ENCODE results near the gene SNRNP200. TPM values are rescaled to one million over a fixed set of nuclear protein-coding genes. Genes with fewer than 3 reads are reported as not detected.
A peak's percentile ranks its signal among the peaks of the same experiment; 100 is the strongest.

SNRNP200 gene
- total and polyA plus RNA-seq, 2 donors (not counting 1 experiment from before 2014, with no cell fraction given): 211 to 216 TPM

GRCh38 chr2:96251721-96252292 lies 53.5 kb downstream of the SNRNP200 start:
- H2AFZ ChIP-seq (ENCODE audit: insufficient read depth, low read depth, low read length, poor library complexity, severe bottlenecking): no peak overlapping the region
- peaks cover 0 to 60% of the 10 kb centered on the region in 2 experiments for H3K36me3 ChIP-seq (replicated peaks in 1 of 2; ENCODE audit: control extremely low read depth in 1 of 2, control insufficient read depth in 1 of 2, extremely low read depth in 1 of 2, insufficient read depth in 2 of 2, low read length in 1 of 2)
- H3K4me2 ChIP-seq (replicated peaks; ENCODE audit: low read depth, low read length, poor library complexity, severe bottlenecking): no peak overlapping the region
- peaks cover 21 to 28% of the 10 kb centered on the region in 2 donors for H3K4me1 ChIP-seq (ENCODE audit: control insufficient read depth in 2 of 2, insufficient read depth in 2 of 2, low read length in 2 of 2)
- Mint-ChIP-seq H3K27ac (peak overlapping the region; percentile 32), H3K27me3 (no peaks in the 10 kb centered on the region), H3K9me3 (ENCODE audit: insufficient read depth) (no peaks in the 10 kb centered on the region), H3K4me3 (no peak overlapping the region), H3K4me1 (peaks cover 24% of the 10 kb centered on the region)
- intact Hi-C loops (cut with micrococcal nuclease): no loop called here
- H3K27ac ChIP-seq (ENCODE audit: low read length in 2 of 2): no peak overlapping the region
- ChIA-PET CTCF (no interaction called here), POLR2A (interaction anchor here (0.7 kb wide), 1 partner anchor 15 kb away, joined by 4 read pairs; no protein-coding TSS in a partner anchor)
- H3K9me3 ChIP-seq (ENCODE audit: control extremely low read depth in 1 of 3, control insufficient read depth in 2 of 3, insufficient read depth in 1 of 3, low read length in 2 of 3): no peaks in the 10 kb centered on the region
- ATAC-seq (ENCODE audit: low read depth): no peak
- H3K27me3 ChIP-seq (replicated peaks in 1 of 4; ENCODE audit: control extremely low read depth in 1 of 4, control insufficient read depth in 3 of 4, insufficient read depth in 4 of 4, low read length in 3 of 4): no peaks in the 10 kb centered on the region
- no peak overlapping the region for H3K4me3 ChIP-seq (ENCODE audit: control extremely low read depth in 1 of 5, extremely low read depth in 1 of 5, insufficient read depth in 1 of 5, low read depth in 2 of 5, low read length in 4 of 5)
- peaks cover 31% of the 10 kb centered on the region for H3K79me2 ChIP-seq (ENCODE audit: control insufficient read depth, insufficient read depth, low read length)
- H4K20me1 ChIP-seq (ENCODE audit: control insufficient read depth, insufficient read depth, low read length, poor library complexity, severe bottlenecking): no peaks in the 10 kb centered on the region
- no peak for TF ChIP-seq EZH2 (IDR thresholded peaks at IDR 0.05; ENCODE audit: borderline replicate concordance, insufficient read depth, low read depth, low read length, poor library complexity, severe bottlenecking)
- TF ChIP-seq, protein P1, sequence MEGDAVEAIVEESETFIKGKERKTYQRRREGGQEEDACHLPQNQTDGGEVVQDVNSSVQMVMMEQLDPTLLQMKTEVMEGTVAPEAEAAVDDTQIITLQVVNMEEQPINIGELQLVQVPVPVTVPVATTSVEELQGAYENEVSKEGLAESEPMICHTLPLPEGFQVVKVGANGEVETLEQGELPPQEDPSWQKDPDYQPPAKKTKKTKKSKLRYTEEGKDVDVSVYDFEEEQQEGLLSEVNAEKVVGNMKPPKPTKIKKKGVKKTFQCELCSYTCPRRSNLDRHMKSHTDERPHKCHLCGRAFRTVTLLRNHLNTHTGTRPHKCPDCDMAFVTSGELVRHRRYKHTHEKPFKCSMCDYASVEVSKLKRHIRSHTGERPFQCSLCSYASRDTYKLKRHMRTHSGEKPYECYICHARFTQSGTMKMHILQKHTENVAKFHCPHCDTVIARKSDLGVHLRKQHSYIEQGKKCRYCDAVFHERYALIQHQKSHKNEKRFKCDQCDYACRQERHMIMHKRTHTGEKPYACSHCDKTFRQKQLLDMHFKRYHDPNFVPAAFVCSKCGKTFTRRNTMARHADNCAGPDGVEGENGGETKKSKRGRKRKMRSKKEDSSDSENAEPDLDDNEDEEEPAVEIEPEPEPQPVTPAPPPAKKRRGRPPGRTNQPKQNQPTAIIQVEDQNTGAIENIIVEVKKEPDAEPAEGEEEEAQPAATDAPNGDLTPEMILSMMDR (IDR thresholded peaks at IDR 0.05): no peak
- 93% methylated on average over 5 of the region's 6 CpGs for WGBS (ENCODE audit: insufficient coverage)
- H3K9ac ChIP-seq (ENCODE audit: low read length): no peak overlapping the region
- no peak for DNase-seq

- no peaks in the 10 kb centered on the region for H3K27me3 ChIP-seq (replicated peaks in 1 of 4; ENCODE audit: control extremely low read depth in 1 of 4, control insufficient read depth in 3 of 4, insufficient read depth in 4 of 4, low read length in 3 of 4)
Measured at GRCh38 chr2:96250188-96250587, 55.2 kb downstream of the SNRNP200 start.

More at GRCh38 chr2:96250188-96250587, 55.2 kb downstream of the SNRNP200 start:
- ATAC-seq (ENCODE audit: low read depth) (no peak), DNase-seq (no peak)
- Histone ChIP-seq H3K4me1 (ENCODE audit: control insufficient read depth in 2 of 2, insufficient read depth in 2 of 2, low read length in 2 of 2) (peaks cover 20 to 28% of the 10 kb centered on the region in 2 donors), H3K9ac (ENCODE audit: low read length) (no peak overlapping the region), H3K79me2 (ENCODE audit: control insufficient read depth, insufficient read depth, low read length) (peaks cover 26% of the 10 kb centered on the region), H3K27ac (ENCODE audit: low read length in 2 of 2) (no peak overlapping the region), H3K4me3 (ENCODE audit: control extremely low read depth in 1 of 5, extremely low read depth in 1 of 5, insufficient read depth in 1 of 5, low read depth in 2 of 5, low read length in 4 of 5) (no peak overlapping the region), H2AFZ (ENCODE audit: insufficient read depth, low read depth, low read length, poor library complexity, severe bottlenecking) (no peak overlapping the region), H4K20me1 (ENCODE audit: control insufficient read depth, insufficient read depth, low read length, poor library complexity, severe bottlenecking) (no peaks in the 10 kb centered on the region), H3K36me3 (replicated peaks in 1 of 2; ENCODE audit: control extremely low read depth in 1 of 2, control insufficient read depth in 1 of 2, extremely low read depth in 1 of 2, insufficient read depth in 2 of 2, low read length in 1 of 2) (peaks cover 0 to 52% of the 10 kb centered on the region in 2 experiments), H3K9me3 (ENCODE audit: control extremely low read depth in 1 of 3, control insufficient read depth in 2 of 3, insufficient read depth in 1 of 3, low read length in 2 of 3) (peaks cover 0 to 11% (median 3%) of the 10 kb centered on the region in 3 donors), H3K4me2 (replicated peaks; ENCODE audit: low read depth, low read length, poor library complexity, severe bottlenecking) (no peak overlapping the region)
- Mint-ChIP-seq H3K9me3 (ENCODE audit: insufficient read depth) (no peaks in the 10 kb centered on the region), H3K4me3 (no peak overlapping the region), H3K27ac (no peak overlapping the region), H3K27me3 (no peaks in the 10 kb centered on the region), H3K4me1 (peaks cover 28% of the 10 kb centered on the region)
- 95% methylated on average over 2 of the region's 6 CpGs for WGBS (ENCODE audit: insufficient coverage)
- no peak for TF ChIP-seq EZH2 (IDR thresholded peaks at IDR 0.05; ENCODE audit: borderline replicate concordance, insufficient read depth, low read depth, low read length, poor library complexity, severe bottlenecking)
- TF ChIP-seq, protein P1 (IDR thresholded peaks at IDR 0.05): no peak
- intact Hi-C loops (cut with micrococcal nuclease): no loop called here
- ChIA-PET POLR2A (interaction anchor here (1.2 kb wide), 1 partner anchor 8 kb away, joined by 4 read pairs; no protein-coding TSS in a partner anchor), CTCF (interaction anchor here (0.7 to 1.0 kb wide), 2 partner anchors 9 to 11 kb away, joined by 3 to 4 read pairs; no protein-coding TSS in a partner anchor)
